Caco-2 (cell line): ENCODE results near the gene SGCG. TPM values are rescaled to one million over a fixed set of nuclear protein-coding genes. Genes with fewer than 3 reads are reported as not detected.

ENCODE experiments used
- BruUV-seq: library from RNA; stranded (reverse); fragments of 400-500 nt; replicated peaks from 2 replicates; lab custom pipeline; 2021; lab: Mats Ljungman, UMichigan
- CTCF ChIA-PET: fragments of 300-600 bp; sonication (Branson Sonifier 250); formaldehyde crosslinking; loops from one replicate; lab custom pipeline; 2022; ENCODE audit warnings: antibody characterized with exemption; lab: Charles Lee
- POLR2A ChIA-PET: fragments of 300-600 bp; sonication (Branson Sonifier 250); formaldehyde crosslinking; loops from one replicate; lab custom pipeline; 2022; ENCODE audit warnings: antibody characterized with exemption; lab: Charles Lee
- DNase-seq, 2 experiments: peaks; one replicate each; pipeline versions ENCODE4 v3.0.0 to v3.0.0-alpha.2; 2020 to 2022
- H3K27me3 ChIP-seq: replicated peaks from 2 replicates; pipeline ENCODE4 v1.6.0; 2011; ENCODE audit warnings: low read length; ENCODE audit not compliant: control insufficient read depth, insufficient read depth
- H3K36me3 ChIP-seq: 2 replicates; pipeline ENCODE4 v1.5.1; 2011; ENCODE audit warnings: low read length; ENCODE audit not compliant: control insufficient read depth, insufficient read depth
- H3K4me1 ChIP-seq: fragments of 250-450 bp; sonication (Bioruptor Pico); 2 replicates; pipeline ENCODE4 v1.5.1; 2020; ENCODE audit warnings: mild to moderate bottlenecking
- H3K4me3 ChIP-seq: 2 replicates; pipeline ENCODE4 v1.5.1; 2011; ENCODE audit warnings: low read depth, mild to moderate bottlenecking, control low read depth, low read length
- H3K9me3 ChIP-seq: fragments of 250-450 bp; sonication (Bioruptor Pico); 2 replicates; pipeline ENCODE4 v1.5.1; 2020; ENCODE audit warnings: mild to moderate bottlenecking, moderate library complexity
- H3K27ac Mint-ChIP-seq: one replicate; pipeline ENCODE4 v1.8.0; 2022; ENCODE audit warnings: mixed read lengths; ENCODE audit not compliant: unreplicated experiment
- H3K27me3 Mint-ChIP-seq: one replicate; pipeline ENCODE4 v1.8.0; 2022; ENCODE audit warnings: mixed read lengths; ENCODE audit not compliant: insufficient read depth, unreplicated experiment
- H3K36me3 Mint-ChIP-seq: one replicate; pipeline ENCODE4 v1.8.0; 2022; ENCODE audit warnings: mild to moderate bottlenecking, mixed read lengths; ENCODE audit not compliant: insufficient read depth, unreplicated experiment
- H3K4me1 Mint-ChIP-seq: one replicate; pipeline ENCODE4 v1.8.0; 2022; ENCODE audit warnings: low read depth, mixed read lengths; ENCODE audit not compliant: unreplicated experiment
- H3K4me3 Mint-ChIP-seq: one replicate; pipeline ENCODE4 v1.8.0; 2022; ENCODE audit warnings: mild to moderate bottlenecking, moderate library complexity, mixed read lengths; ENCODE audit not compliant: unreplicated experiment
- H3K9me3 Mint-ChIP-seq: one replicate; pipeline ENCODE4 v1.8.0; 2022; ENCODE audit warnings: mixed read lengths; ENCODE audit not compliant: unreplicated experiment
- CTCF ChIP-seq, 2 experiments: fragments of 200-600 bp in 1 of 2; IDR thresholded peaks; 1 replicate in 1 of 2; 2 replicates in 1 of 2; pipeline versions ENCODE4 v1.5.1 to v1.8.0; 2011 to 2022; ENCODE audit warnings: antibody characterized with exemption in 1 of 2, control low read depth in 1 of 2, inconsistent platforms in 1 of 2, low read depth in 1 of 2, low read length in 1 of 2, mild to moderate bottlenecking in 1 of 2, moderate library complexity in 1 of 2; ENCODE audit not compliant: insufficient read depth in 1 of 2, severe bottlenecking in 1 of 2, unreplicated experiment in 1 of 2
- intact Hi-C: fragments of 100-400 bp; cut with micrococcal nuclease; formaldehyde crosslinking; loops from one replicate; pipeline ENCODE4 v1.10.0; 2022; ENCODE audit not compliant: unreplicated experiment
- total RNA-seq: library from RNA; stranded (reverse); gene quantifications from 2 replicates; pipeline ENCODE4 v1.2.3, GENCODE V29; 2022

The SGCG gene
- total RNA-seq, 1 experiment from 2014 or later = not detected

GRCh38 chr13:23349161-23349897 lies 168.6 kb downstream of the SGCG start:
- no peak for TF ChIP-seq CTCF (IDR thresholded peaks at IDR 0.05; ENCODE audit: insufficient read depth in 1 of 2, low read depth in 1 of 2, low read length in 1 of 2, severe bottlenecking in 1 of 2, unreplicated experiment in 1 of 2)
- H3K27me3 ChIP-seq = no peaks in the 10 kb centered on the region
- H3K9me3 ChIP-seq = no peaks in the 10 kb centered on the region
- Mint-ChIP-seq H3K4me3 (peak overlapping the region; percentile 1), H3K9me3 (no peaks in the 10 kb centered on the region), H3K27me3 (no peaks in the 10 kb centered on the region), H3K27ac (peak overlapping the region; percentile 58), H3K36me3 (peaks cover 7% of the 10 kb centered on the region), H3K4me1 (peaks cover 10% of the 10 kb centered on the region)
- CTCF ChIA-PET = interaction anchor here (1.2 kb wide), 1 partner anchor 26 kb away, joined by 4 read pairs; no protein-coding TSS in a partner anchor
- DNase-seq = no peak
- no peaks in the 10 kb centered on the region for H3K36me3 ChIP-seq
- POLR2A ChIA-PET = no interaction called here
- intact Hi-C loops = no loop called here
- H3K4me3 ChIP-seq = no peak overlapping the region
- H3K4me1 ChIP-seq = peaks cover 26% of the 10 kb centered on the region
- BruUV-seq = no TSS peak

GRCh38 chr13:23350009-23350408 lies 169.2 kb downstream of the SGCG start:
- CTCF ChIA-PET = interaction anchor here (1.2 kb wide), 1 partner anchor 26 kb away, joined by 4 read pairs; no protein-coding TSS in a partner anchor
- H3K27me3 Mint-ChIP-seq = no peaks in the 10 kb centered on the region
- H3K36me3 Mint-ChIP-seq = peaks cover 7% of the 10 kb centered on the region
- Histone ChIP-seq H3K27me3 (no peaks in the 10 kb centered on the region), H3K36me3 (no peaks in the 10 kb centered on the region), H3K9me3 (no peaks in the 10 kb centered on the region), H3K4me1 (peaks cover 26% of the 10 kb centered on the region), H3K4me3 (no peak overlapping the region)
- peak overlapping the region; percentile 1 for H3K4me3 Mint-ChIP-seq
- TF ChIP-seq CTCF (IDR thresholded peaks at IDR 0.05; ENCODE audit: insufficient read depth in 1 of 2, low read depth in 1 of 2, low read length in 1 of 2, severe bottlenecking in 1 of 2, unreplicated experiment in 1 of 2) = no peak
- no TSS peak for BruUV-seq
- peak overlapping the region; percentile 58 for H3K27ac Mint-ChIP-seq
- intact Hi-C loops = no loop called here
- no peak for DNase-seq
- no peaks in the 10 kb centered on the region for H3K9me3 Mint-ChIP-seq
- POLR2A ChIA-PET = no interaction called here
- H3K4me1 Mint-ChIP-seq = peaks cover 10% of the 10 kb centered on the region

- Histone ChIP-seq H3K36me3 (no peaks in the 10 kb centered on the region; the same call in 1 of the 2 replicates), H3K4me3 (no peak overlapping the region), H3K27me3 (no peaks in the 10 kb centered on the region), H3K4me1 (peaks cover 26% of the 10 kb centered on the region), H3K9me3 (no peaks in the 10 kb centered on the region)
- Mint-ChIP-seq H3K27me3 (no peaks in the 10 kb centered on the region), H3K27ac (no peak overlapping the region), H3K9me3 (no peaks in the 10 kb centered on the region), H3K4me3 (no peak overlapping the region), H3K4me1 (peaks cover 10% of the 10 kb centered on the region), H3K36me3 (peaks cover 7% of the 10 kb centered on the region)
- intact Hi-C loops = no loop called here
- no TSS peak for BruUV-seq
- CTCF ChIA-PET = no interaction called here
- no peak for TF ChIP-seq CTCF (IDR thresholded peaks at IDR 0.05; ENCODE audit: insufficient read depth in 1 of 2, low read depth in 1 of 2, low read length in 1 of 2, severe bottlenecking in 1 of 2, unreplicated experiment in 1 of 2)
- no peak for DNase-seq
- POLR2A ChIA-PET = no interaction called here
Observed at GRCh38 chr13:23352161-23352560, 171.4 kb downstream of the SGCG start.
